BE2C (cell line): ENCODE data around the gene SLC26A8.
"Not testable (repeated sequence)": the region's sequence is repeated elsewhere in the genome, so short reads cannot be mapped to it uniquely, and the experiment has no call there.

Experiments used
- DNase-seq: peaks from one replicate; pipeline ENCODE4 v3.0.0-alpha.2; 2020
- H3K27me3 ChIP-seq: fragments of 250-450 bp; sonication (Bioruptor Pico); 2 replicates; pipeline ENCODE4 v1.5.1; 2020; ENCODE audit warnings: mild to moderate bottlenecking
- H3K36me3 ChIP-seq: fragments of 250-450 bp; sonication (Bioruptor Pico); 2 replicates; pipeline ENCODE4 v1.5.1; 2020; ENCODE audit warnings: mild to moderate bottlenecking
- H3K4me1 ChIP-seq: fragments of 250-450 bp; sonication (Bioruptor Pico); 2 replicates; pipeline ENCODE4 v1.5.1; 2020
- H3K4me3 ChIP-seq: 2 replicates; pipeline ENCODE4 v1.5.1; 2011; ENCODE audit warnings: low read depth, low read length
- H3K9me3 ChIP-seq: fragments of 250-450 bp; sonication (Bioruptor Pico); 2 replicates; pipeline ENCODE4 v1.5.1; 2020
- TF ChIP-seq, protein P1 (sequence below): IDR thresholded peaks from 2 replicates; pipeline ENCODE4 v1.5.1; 2012; ENCODE audit warnings: mild to moderate bottlenecking, low read depth, low read length

The SLC26A8 gene

DNA sequence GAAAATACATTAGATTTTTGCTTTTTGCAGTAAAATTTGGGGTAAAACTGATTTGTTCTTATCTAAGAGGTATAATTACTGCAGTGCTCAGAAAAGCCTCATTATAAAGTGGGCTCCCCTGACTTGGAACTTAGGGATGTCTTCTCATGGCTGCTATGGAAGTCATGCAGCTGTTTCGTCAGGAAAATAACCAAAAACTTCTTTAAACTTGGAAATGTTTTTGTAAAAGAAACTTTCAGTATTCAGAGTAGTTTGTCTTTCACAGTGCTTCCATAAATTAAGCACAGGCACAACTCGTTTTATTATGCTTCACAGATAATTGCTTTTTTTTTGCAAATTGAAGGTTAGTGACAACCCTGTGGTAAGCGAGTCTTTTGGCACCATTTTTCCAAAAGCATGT, 10.0 kb upstream of the SLC26A8 start:
- DNase-seq, result no peak
- Histone ChIP-seq H3K4me3 (no peak overlapping the region), H3K27me3 (no peaks in the 10 kb centered on the region), H3K4me1 (no peaks in the 10 kb centered on the region), H3K36me3 (no peaks in the 10 kb centered on the region), H3K9me3 (no peaks in the 10 kb centered on the region)
- TF ChIP-seq, protein P1, sequence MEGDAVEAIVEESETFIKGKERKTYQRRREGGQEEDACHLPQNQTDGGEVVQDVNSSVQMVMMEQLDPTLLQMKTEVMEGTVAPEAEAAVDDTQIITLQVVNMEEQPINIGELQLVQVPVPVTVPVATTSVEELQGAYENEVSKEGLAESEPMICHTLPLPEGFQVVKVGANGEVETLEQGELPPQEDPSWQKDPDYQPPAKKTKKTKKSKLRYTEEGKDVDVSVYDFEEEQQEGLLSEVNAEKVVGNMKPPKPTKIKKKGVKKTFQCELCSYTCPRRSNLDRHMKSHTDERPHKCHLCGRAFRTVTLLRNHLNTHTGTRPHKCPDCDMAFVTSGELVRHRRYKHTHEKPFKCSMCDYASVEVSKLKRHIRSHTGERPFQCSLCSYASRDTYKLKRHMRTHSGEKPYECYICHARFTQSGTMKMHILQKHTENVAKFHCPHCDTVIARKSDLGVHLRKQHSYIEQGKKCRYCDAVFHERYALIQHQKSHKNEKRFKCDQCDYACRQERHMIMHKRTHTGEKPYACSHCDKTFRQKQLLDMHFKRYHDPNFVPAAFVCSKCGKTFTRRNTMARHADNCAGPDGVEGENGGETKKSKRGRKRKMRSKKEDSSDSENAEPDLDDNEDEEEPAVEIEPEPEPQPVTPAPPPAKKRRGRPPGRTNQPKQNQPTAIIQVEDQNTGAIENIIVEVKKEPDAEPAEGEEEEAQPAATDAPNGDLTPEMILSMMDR, result no peak

DNA sequence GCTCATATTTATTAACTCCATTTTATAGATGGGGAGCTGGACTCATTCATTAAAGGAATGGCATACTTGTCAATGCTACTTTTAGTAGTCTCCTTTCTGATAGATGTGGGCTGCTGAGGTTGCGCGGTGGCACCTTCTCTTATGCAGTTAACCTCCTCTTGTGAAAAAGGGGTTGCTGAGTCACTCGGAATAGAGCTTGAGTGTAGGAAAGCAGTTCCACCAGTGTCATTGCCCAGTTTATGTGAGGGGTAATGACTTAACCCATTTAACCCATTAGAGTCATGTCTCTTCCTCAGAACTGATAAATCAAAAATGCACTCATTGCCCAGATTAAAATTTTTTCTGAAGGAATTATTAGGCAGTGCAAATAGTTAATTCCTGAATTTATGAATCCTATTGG, 9.5 kb upstream of the SLC26A8 start:
- H3K4me3 ChIP-seq, result no peak overlapping the region
- no peaks in the 10 kb centered on the region for H3K27me3 ChIP-seq
- no peaks in the 10 kb centered on the region for H3K36me3 ChIP-seq
- no peaks in the 10 kb centered on the region for H3K9me3 ChIP-seq
- no peak for DNase-seq
- TF ChIP-seq, protein P1, result no peak
- H3K4me1 ChIP-seq, result no peaks in the 10 kb centered on the region

DNA sequence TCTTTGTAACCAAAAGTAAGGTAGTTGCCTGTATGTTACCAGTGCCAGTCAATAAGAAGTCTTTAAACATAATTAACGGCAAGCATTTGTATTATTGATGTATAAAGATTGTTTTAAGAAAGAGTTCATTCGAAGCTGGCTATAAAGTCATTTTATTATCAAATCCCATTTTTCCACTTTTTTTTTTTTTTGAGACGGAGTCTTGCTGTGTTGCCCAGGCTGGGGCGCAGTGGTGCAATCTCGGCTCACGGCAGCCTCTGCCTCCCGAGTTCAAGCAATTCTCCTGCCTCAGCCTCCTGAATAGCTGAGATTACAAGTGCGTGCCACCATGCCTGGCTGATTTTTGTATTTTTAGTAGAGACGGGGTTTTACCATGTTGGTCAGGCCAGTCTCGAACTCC, 8.7 kb upstream of the SLC26A8 start:
- not testable (repeated sequence) for H3K4me1 ChIP-seq, H3K4me3 ChIP-seq, H3K27me3 ChIP-seq, H3K9me3 ChIP-seq, DNase-seq, H3K36me3 ChIP-seq

DNA sequence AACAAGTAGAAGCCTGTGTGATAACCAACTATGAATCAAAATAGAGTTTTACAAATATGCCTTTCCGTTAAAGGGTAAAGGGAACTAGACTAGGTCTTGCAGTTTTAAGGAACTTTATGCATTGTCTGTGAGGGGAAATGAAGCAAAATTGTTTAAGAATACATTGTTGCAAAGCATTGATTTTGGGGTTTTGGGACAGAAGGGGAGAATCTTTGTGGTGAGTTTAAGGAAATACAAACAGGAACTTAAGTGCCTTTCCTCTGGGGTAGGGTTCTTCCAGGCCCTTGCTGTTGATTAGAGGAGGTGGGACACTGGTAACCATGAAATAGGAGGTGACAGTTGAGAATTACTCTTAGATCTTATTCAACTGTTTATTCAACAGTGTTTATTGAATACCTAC, 7.8 kb upstream of the SLC26A8 start:
- TF ChIP-seq, protein P1, result no peak
- H3K36me3 ChIP-seq, result no peaks in the 10 kb centered on the region; the same call in 1 of the 2 replicates
- DNase-seq, result no peak
- no peak overlapping the region for H3K4me3 ChIP-seq
- H3K4me1 ChIP-seq, result no peaks in the 10 kb centered on the region
- no peaks in the 10 kb centered on the region for H3K27me3 ChIP-seq
- H3K9me3 ChIP-seq, result no peaks in the 10 kb centered on the region

DNA sequence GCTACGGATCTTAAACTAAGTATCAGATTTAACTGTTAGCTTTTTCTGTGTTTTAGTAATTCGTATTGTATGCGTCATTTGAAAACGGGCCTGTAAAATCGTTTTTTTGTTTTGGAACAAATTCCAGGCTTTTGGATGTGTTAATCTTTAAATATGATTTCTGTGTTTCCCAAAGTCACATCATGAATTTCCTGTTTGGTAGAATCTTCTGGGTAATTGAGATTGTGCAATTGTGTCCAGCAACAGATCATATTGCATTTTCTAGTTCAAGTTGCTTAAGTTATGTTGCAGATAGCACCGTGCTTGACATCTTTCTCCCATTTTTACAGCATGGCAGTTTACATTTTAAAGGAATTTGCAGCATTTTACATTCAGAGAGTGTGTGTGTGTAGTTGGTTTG, 5.0 kb upstream of the SLC26A8 start:
- Histone ChIP-seq H3K36me3 (no peaks in the 10 kb centered on the region; the same call in 1 of the 2 replicates), H3K4me1 (no peaks in the 10 kb centered on the region), H3K27me3 (no peaks in the 10 kb centered on the region), H3K9me3 (no peaks in the 10 kb centered on the region), H3K4me3 (peak overlapping the region; percentile 98)
- DNase-seq, result no peak
- TF ChIP-seq, protein P1, result no peak

DNA sequence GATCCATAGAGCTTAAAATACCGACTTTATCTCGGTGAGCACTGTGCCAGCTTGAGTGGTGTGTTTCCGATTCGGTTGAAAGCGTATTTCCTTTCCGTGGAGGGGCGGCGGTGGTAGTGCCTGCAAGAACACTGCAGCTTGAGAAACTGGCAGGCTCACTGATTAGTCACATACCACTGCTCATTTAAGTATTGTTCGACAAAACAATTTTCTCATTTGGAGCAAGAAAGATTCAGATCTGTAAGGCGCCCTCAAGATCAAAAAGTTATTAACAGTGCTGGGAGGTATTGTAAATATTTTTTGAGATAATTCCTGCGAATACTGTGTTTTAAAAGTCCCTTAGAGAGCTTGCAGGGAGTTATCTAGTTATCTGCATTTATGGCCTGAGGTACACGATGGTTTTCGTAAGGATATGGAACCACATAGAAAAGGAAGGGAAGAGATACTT, 4.5 kb upstream of the SLC26A8 start:
- Histone ChIP-seq H3K9me3 (no peaks in the 10 kb centered on the region), H3K4me1 (no peaks in the 10 kb centered on the region), H3K27me3 (no peaks in the 10 kb centered on the region), H3K36me3 (no peaks in the 10 kb centered on the region; the same call in 1 of the 2 replicates), H3K4me3 (peak overlapping the region; percentile 98)
- peak; percentile 70 for DNase-seq
- TF ChIP-seq, protein P1, result no peak
